ENCODE data around the gene RND2. TPM values are rescaled to one million over a fixed set of nuclear protein-coding genes. Genes with fewer than 3 reads are reported as not detected.

RND2 gene
- total RNA-seq, 1 donor from 2014 or later = under 0.01 TPM

GRCh38 chr17:43070872-43071271 lies 45.8 kb downstream of the RND2 start:
- TF ChIP-seq CTCF (IDR thresholded peaks at IDR 0.05; ENCODE audit: insufficient read depth, low read length, severe bottlenecking) = no peak
- H3K27me3 ChIP-seq (ENCODE audit: control insufficient read depth, insufficient read depth, low read length) = no peaks in the 10 kb centered on the region
- FAIRE-seq (no peak), DNase-seq (ENCODE audit: low read depth) (no peak)
- H3K4me3 ChIP-seq (ENCODE audit: low read depth, low read length) = no peak overlapping the region
- H3K36me3 ChIP-seq (ENCODE audit: control insufficient read depth, insufficient read depth, low read length) = no peaks in the 10 kb centered on the region

GRCh38 chr17:43074869-43075268 lies 49.8 kb downstream of the RND2 start:
- TF ChIP-seq CTCF (IDR thresholded peaks at IDR 0.05; ENCODE audit: insufficient read depth, low read length, severe bottlenecking) = no peak
- no peak for DNase-seq (ENCODE audit: low read depth)
- Histone ChIP-seq H3K36me3 (ENCODE audit: control insufficient read depth, insufficient read depth, low read length) (no peaks in the 10 kb centered on the region), H3K4me3 (ENCODE audit: low read depth, low read length) (no peak overlapping the region), H3K27me3 (ENCODE audit: control insufficient read depth, insufficient read depth, low read length) (no peaks in the 10 kb centered on the region)
- FAIRE-seq = no peak

- peaks cover 1% of the 10 kb centered on the region for H3K36me3 ChIP-seq (ENCODE audit: control insufficient read depth, insufficient read depth, low read length)
- FAIRE-seq = no peak
- TF ChIP-seq CTCF (IDR thresholded peaks at IDR 0.05; ENCODE audit: insufficient read depth, low read length, severe bottlenecking) = no peak
Measured at GRCh38 chr17:43079641-43080302, 54.7 kb downstream of the RND2 start.

More at GRCh38 chr17:43079641-43080302, 54.7 kb downstream of the RND2 start:
- peak; percentile 16 for DNase-seq (ENCODE audit: low read depth)
- no peaks in the 10 kb centered on the region for H3K27me3 ChIP-seq (ENCODE audit: control insufficient read depth, insufficient read depth, low read length)
- H3K4me3 ChIP-seq (ENCODE audit: low read depth, low read length) = no peak overlapping the region

Other genes starting within 250 kb of the RND2 start
- under 0.01 and 0.13 TPM in 2 replicates for gene WNK4, start 244.6 kb upstream of the RND2 start, total RNA-seq
- 59.8 and 69.6 TPM in 2 replicates for gene COA3, start 226.5 kb upstream of the RND2 start, total RNA-seq
- gene CNTD1, start 226.4 kb upstream of the RND2 start, total RNA-seq = not detected in 2 replicates
- 123 and 200 TPM in 2 replicates for gene BECN1, start 200.9 kb upstream of the RND2 start, total RNA-seq
- 57.7 and 72.5 TPM in 2 replicates for gene PSME3, start 191.8 kb upstream of the RND2 start, total RNA-seq
- gene AOC2, start 180.7 kb upstream of the RND2 start, total RNA-seq = 0.79 and 1.0 TPM in 2 replicates
- 0.26 TPM in 2 replicates for gene AOC3, start 174.0 kb upstream of the RND2 start, total RNA-seq
- not detected in 2 replicates for gene G6PC1, start 124.4 kb upstream of the RND2 start, total RNA-seq
- gene AARSD1, start 60.8 kb upstream of the RND2 start, total RNA-seq = 18.3 and 24.7 TPM in 2 replicates
- under 0.01 and 0.13 TPM in 2 replicates for gene PTGES3L, start 45.2 kb upstream of the RND2 start, total RNA-seq
- 10.3 and 11.8 TPM in 2 replicates for gene RUNDC1, start 44.7 kb upstream of the RND2 start, total RNA-seq
- gene RPL27, start 26.8 kb upstream of the RND2 start, total RNA-seq = 1,341 and 1,431 TPM in 2 replicates
- 0.79 and 2.4 TPM in 2 replicates for gene IFI35, start 18.4 kb upstream of the RND2 start, total RNA-seq
- gene VAT1, start 2.8 kb upstream of the RND2 start, total RNA-seq = 88.7 and 101 TPM in 2 replicates
- 3.4 and 4.1 TPM in 2 replicates for gene BRCA1, start 100.1 kb downstream of the RND2 start, total RNA-seq
- gene NBR1, start 146.0 kb downstream of the RND2 start, total RNA-seq = 51.9 and 74.5 TPM in 2 replicates
- gene TMEM106A, start 186.6 kb downstream of the RND2 start, total RNA-seq = 0.26 and 0.38 TPM in 2 replicates
- gene CCDC200, start 203.4 kb downstream of the RND2 start, total RNA-seq = not detected in 2 replicates
- gene RNU2-1, start 208.7 kb downstream of the RND2 start, total RNA-seq = not detected in 2 replicates